Endothelial cell of umbilical vein (primary cell): ENCODE data around the gene ZNF597.

ENCODE experiments used
- CTCF ChIP-seq, 2 donors: IDR thresholded peaks; 1 replicate in 1 of 2; 2 replicates in 1 of 2; pipeline ENCODE4 v1.5.1; 2011; ENCODE audit warnings: low read length in 2 of 2, mild to moderate bottlenecking in 2 of 2, moderate library complexity in 2 of 2, control low read depth in 1 of 2, inconsistent platforms in 1 of 2, low read depth in 1 of 2; ENCODE audit not compliant: insufficient read depth in 1 of 2; ENCODE audit errors: extremely low read depth in 1 of 2
- EZH2 ChIP-seq: IDR thresholded peaks from 2 replicates; pipeline ENCODE4 v1.6.1; 2012; ENCODE audit warnings: borderline replicate concordance, low read depth, mild to moderate bottlenecking, moderate library complexity, low read length, inconsistent platforms; ENCODE audit not compliant: severe bottlenecking
- FOS ChIP-seq: IDR thresholded peaks from 2 replicates; pipeline ENCODE4 v1.6.1; 2011; ENCODE audit warnings: mild to moderate bottlenecking, low read length, moderate library complexity, borderline replicate concordance; ENCODE audit not compliant: insufficient read depth
- GATA2 ChIP-seq: IDR thresholded peaks from 2 replicates; pipeline ENCODE4 v1.7.0; 2011; ENCODE audit warnings: low read depth, mild to moderate bottlenecking, moderate library complexity, mixed read lengths, low read length; ENCODE audit not compliant: insufficient read length, insufficient read depth
- MAX ChIP-seq: IDR thresholded peaks from 2 replicates; pipeline ENCODE4 v1.6.1; 2011; ENCODE audit not compliant: insufficient read depth, insufficient read length
- MYC ChIP-seq: IDR thresholded peaks from one replicate; pipeline ENCODE4 v1.6.1; 2011; ENCODE audit warnings: mild to moderate bottlenecking, low read depth, low read length
- POLR2A ChIP-seq: IDR thresholded peaks from 2 replicates; pipeline ENCODE4 v1.6.1; 2012; ENCODE audit warnings: low read depth, mild to moderate bottlenecking, control low read depth, low read length
- POLR2AphosphoS5 ChIP-seq: IDR thresholded peaks from 2 replicates; pipeline ENCODE4 v1.6.1; 2012; ENCODE audit warnings: low read depth, mild to moderate bottlenecking, control low read depth, low read length, moderate library complexity; ENCODE audit not compliant: insufficient read depth

GRCh38 chr16:3484318-3485096 lies 41.2 kb upstream of the ZNF597 start:
- no peak for TF ChIP-seq CTCF (IDR thresholded peaks at IDR 0.05; ENCODE audit: extremely low read depth in 1 of 2, insufficient read depth in 1 of 2, low read depth in 1 of 2, low read length in 2 of 2)
- TF ChIP-seq POLR2AphosphoS5, result no peak
- no peak for TF ChIP-seq GATA2
- TF ChIP-seq EZH2, result no peak
- TF ChIP-seq POLR2A, result no peak
- TF ChIP-seq MAX, result no peak
- no peak for TF ChIP-seq FOS
- TF ChIP-seq MYC, result no peak
